HG02970 (cell line): ENCODE measurements around the gene SLC39A5.
"Not testable (repeated sequence)": the region's sequence is repeated elsewhere in the genome, so short reads cannot be mapped to it uniquely, and the experiment has no call there.

ENCODE experiments used
- ATAC-seq: cut with Tn5 transposase; IDR thresholded peaks from one replicate; pipeline ENCODE4 v1.9.1; 2021; ENCODE audit warnings: mild to moderate bottlenecking, moderate library complexity, moderate number of reproducible peaks; ENCODE audit not compliant: unreplicated experiment, low FRiP score

The SLC39A5 gene

DNA sequence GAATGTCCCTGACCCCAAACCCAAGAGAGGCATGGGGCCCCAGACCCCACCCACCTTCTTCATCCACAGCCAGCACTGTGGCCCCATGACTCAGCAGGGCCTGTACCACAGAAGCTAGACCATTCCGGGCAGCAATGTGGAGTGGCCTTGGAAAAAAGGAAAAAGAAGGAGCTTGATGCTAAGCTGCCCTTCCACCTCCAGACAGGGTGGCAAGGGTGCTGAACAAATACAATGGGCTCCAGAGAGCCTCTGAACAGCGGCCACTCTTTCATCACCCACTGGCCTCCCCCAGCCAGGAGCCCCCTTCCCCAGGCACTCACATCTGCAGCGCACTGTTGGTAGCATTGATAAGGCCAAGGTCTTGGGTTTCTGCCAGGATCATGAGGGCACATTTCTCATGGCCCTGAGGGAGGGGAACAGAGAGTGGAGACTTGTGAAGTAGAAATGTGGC is 13.9 kb downstream of the SLC39A5 start:
- ATAC-seq = no peak

DNA sequence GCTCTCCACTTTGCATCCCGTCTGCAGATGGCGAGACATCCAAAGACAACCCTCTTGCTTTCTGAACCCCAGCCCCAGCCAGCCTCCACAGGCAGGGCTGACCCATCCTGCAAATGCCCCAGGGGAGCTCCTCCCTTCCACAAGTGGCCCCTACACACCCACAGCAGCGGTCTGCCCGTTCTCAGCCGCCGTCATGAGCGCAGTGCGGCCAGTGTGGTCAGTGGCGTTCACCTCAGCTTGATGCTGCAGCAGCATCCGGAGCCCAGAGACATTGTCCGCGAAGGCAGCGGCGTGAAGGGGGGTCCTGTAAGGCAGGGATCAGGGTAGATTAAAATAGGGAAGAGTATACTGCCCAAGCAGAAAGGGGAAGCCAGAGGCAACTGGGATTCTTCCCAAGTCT is 14.6 kb downstream of the SLC39A5 start:
- ATAC-seq = no peak

DNA sequence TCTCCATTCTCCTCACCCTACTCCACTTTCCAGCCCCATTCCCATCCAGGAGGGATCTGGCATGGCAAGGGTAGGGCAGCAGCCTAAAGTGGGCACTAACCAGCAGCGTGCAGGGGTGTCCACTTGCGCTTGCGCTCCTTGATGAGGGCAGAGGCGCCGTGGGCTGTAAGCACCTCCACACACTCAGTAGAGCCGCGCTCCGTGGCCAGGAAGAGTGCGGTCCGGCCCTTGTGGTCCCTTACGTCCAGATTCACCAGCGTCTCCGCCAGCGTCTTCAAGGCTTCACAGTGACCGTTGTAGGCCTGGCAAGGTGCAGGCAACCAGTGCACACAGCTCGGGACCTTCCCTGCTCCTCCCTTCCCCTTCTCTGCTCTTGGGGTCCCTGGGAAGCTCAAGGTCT is 18.1 kb downstream of the SLC39A5 start:
- ATAC-seq = no peak

DNA sequence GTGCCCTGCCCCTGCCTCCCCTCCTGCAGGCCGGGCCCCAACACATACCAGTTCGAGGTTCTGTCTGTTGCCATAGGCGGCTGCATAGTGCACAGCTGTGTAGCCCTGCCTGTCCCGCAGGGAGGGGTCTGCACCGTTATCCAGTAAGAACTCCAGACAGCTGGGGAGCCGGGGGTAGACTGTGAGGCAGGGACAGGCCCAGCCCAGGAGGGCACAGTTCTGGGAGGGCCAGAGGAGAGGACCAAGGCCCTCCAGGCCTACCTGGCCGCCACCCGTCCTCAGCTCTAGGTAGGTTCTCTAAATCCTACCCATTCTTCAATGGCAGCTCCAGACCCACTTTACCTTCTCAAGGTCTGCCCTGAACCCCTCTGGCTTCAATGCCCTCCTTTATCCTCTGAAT is 18.9 kb downstream of the SLC39A5 start:
- no peak for ATAC-seq

DNA sequence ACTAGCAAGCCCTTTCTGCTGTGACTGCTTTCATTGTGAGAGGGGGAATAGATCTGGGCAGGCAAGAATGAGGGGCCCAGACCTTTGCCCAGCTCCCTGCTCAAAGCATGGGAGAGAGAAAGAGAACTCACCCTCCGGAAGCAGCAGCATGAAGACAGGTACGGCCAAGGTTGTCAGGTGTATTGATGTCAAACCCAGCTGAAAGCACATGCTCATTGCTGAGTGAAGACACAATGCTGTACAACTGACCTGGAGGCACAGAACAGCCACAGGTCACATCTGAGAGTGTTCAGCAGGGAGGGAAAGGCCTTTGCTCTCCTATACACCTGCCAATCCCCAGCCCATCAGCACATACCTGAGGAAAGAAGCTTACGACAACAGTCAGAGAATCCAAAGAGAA is 22.8 kb downstream of the SLC39A5 start:
- no peak for ATAC-seq

DNA sequence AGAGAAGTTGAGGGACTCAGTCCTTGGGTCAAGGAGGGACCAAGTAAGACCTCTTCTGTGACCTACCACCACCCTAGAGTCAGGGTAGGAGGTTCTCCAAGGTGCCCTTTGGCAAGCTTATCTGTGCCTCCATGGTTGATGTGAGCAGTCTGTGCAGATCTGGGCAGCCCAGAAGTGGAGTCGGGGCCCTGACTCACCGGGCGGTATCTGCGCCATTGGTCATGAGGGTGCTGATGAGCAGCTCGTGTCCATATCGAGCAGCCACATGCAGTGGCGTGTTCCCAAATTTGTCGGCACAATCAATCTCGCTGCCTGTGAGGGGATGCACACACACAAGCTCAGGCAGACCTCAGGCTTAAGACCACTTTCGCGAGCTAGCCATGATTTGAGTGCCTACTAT is 23.2 kb downstream of the SLC39A5 start:
- no peak for ATAC-seq

DNA sequence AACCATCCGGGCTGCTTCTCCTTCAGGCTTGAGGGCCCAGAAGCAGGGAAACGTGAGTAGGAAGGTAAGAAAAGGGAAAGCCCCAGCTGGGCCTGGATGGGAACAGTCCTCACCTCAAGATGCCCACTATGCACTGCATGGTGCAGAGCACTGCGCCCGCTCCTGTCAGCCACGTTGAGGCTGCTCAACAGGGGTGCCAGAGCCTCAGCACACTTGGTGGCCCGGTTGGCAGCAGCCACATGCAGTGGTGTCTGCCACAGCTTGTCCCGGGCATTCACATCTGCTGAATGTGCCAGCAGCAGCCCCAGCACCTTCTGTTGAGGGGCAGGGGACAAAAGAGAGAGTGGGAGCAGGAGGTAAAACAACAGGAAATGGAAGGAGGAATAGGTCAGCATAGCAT is 25.8 kb downstream of the SLC39A5 start:
- ATAC-seq = no peak

DNA sequence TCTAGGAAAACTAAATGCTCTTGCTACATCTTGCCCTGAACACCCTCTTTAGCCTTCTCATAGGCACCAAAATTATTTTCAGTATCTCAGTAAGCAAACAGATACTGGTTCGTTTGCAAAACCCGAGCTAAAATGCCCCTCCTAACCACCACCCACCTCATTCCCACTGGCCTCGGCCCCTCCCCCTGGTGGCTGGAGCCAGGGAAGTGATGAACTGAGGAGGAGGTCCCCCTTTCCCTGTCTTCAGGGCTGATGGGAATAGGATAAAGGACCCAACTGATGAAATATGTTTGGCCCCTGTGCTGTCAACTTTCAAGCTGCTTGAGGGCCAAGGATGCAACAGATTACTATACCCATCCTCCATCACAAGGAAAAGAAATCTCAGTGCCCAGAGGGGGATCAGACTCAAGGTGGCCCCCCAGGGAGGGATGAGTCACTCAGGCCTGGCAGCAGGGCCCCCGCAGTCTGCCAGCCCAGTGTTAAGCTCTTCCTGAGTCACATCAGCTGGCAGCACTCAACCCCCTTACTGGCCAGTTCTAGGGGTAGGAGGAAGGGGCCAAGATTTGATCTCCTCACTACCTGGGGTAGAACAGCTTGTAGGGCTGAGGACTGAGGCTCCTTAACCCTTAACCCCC is 26.6 kb downstream of the SLC39A5 start:
- ATAC-seq = no peak

DNA sequence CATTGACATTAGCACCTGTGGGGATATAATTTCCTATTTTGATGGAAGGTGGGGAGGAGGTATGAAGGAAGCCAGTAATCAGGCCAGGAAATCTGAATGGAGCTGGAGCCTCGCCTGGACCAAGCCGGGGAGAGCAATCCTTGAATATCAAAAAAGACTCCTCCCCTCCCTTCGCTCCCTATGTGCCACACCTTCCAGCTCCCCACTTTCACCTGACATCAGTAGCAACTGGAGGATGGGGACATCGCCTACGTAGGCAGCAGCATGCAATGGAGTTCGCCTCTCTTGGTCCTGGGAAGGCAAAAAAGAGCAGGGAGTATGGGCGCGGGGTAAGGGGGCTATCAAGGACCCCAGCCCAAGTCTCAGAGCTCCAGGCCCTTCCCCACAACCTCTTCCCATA is 27.2 kb downstream of the SLC39A5 start:
- no peak for ATAC-seq

DNA sequence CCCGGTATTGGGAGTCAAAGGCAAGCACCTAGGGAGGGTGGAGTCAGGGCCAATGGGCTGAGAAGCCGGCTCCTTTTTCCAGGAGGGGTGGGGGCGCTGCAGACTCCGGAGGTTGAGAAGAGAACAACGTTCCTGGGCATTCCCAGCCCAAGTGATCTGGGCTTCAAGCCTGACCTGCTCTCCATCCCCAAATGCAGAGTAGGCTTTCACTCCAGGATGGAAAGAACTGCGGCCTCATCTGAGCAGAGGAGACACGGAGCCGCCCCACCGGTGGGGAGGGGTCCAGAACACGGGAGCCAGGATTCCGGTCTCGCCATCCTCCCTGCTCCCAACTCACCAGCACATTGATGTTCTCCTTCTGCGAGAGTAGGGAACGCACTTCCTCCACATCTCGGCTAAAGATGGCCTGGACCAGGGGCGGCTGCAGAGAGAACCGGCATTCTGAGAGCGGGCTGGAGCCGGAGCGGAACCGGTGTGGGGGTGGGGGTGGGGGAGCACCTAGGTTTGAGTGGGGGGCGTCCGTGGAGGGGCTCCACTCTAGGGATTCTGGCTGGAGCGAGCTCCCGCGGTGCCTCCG is 27.7 kb downstream of the SLC39A5 start:
- ATAC-seq = peak; percentile 30

DNA sequence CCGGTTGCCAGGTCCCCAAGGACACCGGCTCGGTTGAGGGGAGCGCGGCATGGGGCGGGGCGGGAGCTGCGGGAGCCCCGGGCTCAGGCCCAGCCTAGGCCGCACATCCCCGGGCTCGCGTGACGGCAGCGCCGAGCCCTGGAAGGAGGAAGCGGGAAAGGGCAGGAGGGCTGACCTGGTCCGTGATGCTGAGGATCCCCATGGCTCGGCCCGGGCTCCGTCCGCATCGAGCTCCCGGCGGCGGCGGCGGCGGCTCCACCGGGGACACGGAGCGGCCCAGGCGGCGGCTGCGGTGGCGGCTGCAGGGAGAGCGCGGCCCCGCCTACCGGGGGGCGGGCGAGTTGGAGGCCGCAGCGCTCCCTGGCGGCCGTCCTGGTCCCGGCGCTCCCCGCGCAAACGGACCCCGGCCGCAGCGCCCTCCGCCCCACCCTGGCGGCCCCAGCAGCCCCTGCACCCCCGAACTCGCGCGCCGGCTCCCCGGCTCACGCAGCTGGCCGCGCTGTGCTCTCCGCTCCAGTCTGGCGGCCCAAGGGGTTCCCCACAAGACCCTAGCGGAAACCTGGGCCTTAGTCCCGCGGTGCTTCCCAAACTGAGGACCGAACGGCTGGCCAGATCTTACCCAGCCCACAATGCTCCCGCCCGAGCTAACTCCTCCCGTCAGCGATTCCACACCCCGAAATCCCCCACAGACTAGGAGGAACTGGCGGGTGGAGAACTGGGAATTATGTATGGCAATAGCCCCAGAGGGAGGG is 28.4 kb downstream of the SLC39A5 start, which contains the start of gene ANKRD52:
Gene ANKRD52 (minus strand): TSS at position 317 of the 752 bp plus-strand sequence. CDS start 115 bp downstream, at position 202.
- peak; percentile 80 for ATAC-seq

DNA sequence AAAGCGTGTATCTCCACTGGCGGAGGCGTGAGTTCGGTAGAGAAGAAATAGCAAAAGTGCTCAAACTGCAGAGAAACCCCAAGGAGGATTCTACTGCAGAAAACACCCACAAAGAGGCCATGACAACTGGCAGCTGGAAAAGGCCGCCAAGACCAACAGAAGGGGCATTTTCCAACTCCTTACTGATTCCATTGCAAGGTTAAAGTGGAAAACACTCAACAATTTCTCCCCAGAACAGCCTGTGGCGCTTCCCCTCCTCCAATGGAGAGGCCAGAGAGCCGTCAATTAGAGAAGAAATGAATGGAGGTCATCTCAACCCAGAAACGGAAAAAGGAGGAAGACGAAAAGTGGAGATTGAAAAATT is 29.0 kb downstream of the SLC39A5 start:
- ATAC-seq = no peak

DNA sequence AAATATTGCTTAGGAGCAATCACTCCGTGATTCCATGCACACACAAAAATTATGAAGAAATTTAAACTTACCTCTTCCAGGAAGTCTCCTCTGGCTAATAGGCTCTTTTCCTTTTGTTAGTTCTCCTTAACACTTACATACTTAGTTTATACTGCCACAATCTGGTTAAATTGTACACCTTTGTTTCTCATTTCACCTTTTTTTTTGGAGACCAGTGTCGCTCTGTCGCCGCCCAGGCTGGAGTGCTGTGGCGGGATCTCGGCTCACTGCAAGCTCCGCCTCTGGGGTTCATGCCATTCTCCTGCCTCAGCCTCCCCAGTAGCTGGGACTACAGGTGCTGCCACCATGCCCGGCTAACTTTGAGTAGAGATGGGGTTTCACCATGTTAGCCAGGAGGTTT is 30.5 kb downstream of the SLC39A5 start:
- ATAC-seq = no peak

DNA sequence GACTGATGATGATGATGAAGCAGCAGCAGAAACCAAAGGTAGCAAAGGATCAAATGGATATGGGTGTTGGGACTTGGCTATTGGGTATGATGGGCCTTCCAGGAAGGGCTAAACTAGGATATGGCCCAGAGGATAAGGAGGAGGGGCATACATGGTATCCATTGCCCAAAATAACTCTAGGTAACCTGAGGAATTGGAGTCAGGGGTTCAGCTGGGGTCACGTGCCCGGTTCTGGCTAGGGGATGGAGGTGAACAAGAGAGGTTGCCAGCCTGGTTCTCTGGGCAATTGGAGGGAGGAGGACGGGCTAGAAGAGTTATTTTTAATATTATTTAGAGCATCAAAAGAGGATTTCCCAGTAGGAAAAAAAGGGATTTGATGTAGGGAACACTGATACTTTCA is 31.1 kb downstream of the SLC39A5 start:
- no peak for ATAC-seq

DNA sequence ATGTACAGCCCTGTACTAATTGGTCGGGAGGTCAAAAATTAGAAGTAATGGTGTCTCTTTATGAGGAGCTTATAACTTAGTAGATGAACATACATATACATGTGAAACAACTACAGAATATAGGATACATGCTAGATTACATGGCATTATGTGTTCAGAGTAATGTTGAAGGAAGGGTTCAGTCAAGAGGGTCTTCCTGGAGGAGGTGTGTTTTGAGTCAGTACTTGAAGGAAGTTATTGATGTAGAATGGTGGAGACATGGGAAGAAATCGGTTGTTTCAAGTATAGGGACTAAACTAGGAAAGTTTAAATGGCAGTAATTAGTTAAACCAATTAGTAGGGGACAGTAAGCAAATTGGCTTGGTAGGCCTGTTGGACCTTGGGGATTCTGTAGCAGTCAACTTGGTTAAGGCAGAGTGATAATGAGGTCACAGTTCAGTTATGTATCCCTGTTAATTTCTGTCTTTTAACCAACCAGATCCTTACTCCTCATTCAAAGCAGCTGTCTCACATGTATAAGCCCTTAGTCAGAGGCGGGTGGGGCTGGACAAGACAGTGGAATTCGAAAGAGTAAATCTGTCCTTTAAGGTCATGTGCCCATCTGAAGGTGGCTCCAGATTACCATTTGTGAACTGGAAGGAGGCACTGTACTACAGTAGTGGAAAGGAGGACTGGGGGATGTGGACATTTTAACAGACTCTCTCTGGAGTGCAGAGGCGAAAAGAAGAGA is 31.8 kb downstream of the SLC39A5 start:
- no peak for ATAC-seq

DNA sequence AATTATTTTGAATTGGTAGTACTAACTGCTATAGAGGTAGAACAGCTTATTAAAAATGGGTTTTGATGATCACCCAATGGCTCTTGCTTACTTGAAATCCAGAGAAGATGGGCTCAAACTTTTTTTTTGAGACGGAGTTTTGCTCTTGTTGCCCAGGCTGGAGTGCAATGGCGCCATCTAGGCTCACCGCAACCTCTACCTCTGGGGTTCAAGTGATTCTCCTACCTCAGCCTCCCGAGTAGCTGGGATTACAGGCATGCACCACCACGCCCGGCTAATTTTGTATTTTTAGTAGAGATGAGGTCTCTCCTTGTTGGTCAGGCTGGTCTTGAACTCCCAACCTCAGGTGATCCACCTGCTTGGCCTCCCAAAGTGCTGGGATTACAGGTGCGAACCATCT is 33.1 kb downstream of the SLC39A5 start:
- ATAC-seq = not testable (repeated sequence)

DNA sequence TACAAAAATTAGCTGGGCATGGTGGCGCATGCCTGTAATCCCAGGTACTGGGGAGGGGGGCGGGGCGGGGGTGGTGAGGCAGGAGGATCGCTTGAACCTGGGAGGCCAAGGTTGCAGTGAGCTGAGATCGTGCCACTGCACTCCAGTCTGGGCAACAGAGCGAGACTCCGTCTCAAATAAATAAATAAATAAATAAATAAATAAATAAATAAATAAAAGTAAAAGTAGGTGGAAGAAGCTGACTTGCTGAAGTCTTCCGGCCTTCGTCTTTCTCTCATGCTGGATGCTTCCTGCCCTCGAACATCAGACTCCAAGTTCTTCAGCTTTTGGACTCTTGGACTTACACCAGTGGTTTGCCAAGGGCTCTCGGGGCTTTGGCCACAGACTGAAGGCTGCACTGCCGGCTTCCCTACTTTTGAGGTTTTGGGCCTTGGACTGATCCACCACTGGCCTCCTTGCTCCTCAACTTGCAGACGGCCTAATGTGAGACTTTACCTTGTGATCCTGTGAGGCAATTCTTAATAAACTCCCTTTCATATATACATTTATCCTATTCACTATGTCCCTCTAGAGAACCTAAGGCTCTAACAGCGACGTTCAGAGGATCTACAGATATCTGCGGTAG is 36.3 kb downstream of the SLC39A5 start:
- not testable (repeated sequence) for ATAC-seq

DNA sequence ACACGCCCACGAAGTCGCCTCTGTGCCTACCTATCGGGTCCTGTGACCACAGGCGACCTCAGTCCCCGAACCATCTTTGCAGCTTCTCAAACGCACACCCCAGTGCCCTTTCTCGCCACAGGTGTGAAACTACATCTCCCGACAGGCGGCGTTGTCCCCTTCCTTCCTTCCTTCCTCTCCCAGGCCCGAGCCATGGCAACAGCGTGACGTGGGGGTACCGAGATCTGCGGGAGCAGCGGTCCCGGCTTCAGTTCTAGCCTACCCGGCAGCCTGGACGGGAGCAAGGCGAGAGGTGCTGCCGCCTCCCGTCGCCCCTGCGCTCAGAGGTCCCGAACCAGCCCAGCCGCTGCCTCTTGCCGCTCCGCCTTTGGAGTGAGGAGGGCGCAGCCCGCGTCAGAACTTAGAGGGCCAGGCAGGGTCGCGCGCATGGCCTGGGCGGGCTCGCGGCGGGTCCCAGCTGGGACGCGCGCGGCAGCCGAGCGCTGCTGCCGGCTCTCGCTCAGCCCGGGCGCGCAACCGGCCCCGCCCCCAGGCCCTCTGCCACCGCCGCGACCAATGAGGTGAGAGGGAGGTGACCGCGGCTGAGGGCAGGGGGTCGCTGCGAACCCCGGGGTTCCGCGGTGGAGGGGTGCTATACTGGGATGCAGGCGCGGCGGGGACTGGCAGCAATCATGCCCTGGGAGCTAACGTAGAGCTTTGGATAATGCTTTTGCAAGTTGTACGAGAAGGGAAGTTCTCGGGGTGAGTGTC is 37.0 kb downstream of the SLC39A5 start, which contains the start of gene COQ10A:
Gene COQ10A (plus strand): TSS at position 250 of the 750 bp plus-strand sequence. CDS start 177 bp downstream, at position 427.
- peak; percentile 79 for ATAC-seq

DNA sequence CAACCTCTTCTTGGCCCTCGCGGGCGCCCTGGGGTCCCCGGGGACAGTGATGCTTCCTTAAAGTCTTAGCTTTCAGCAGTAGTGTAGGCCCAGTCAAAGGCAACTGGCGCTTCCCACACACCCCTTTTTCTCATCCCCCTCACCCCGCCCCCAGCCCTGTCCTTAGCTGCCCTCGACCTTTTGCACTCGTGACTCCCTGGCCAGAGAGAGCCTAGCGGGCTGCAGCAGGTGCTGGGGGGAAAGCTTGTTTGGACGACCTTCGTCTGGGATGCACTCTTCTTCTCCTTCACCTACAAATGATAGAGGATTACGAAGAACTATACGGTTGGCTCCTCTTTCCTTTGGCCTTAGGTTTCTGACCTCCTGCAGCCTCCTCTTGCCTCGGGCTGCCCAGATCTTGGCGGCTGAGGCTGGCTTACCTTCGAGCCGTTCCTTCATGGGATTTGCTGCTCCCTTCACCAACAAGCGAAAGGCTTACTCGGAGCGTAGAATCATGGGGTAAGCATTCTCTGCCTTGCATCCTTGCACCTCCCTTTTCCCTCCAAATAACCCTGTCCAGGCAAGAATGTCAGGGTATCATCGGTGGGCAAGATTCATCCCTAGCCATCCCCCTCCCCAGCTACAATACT is 37.7 kb downstream of the SLC39A5 start:
- peak; percentile 19 for ATAC-seq
